K562 (cell line): ENCODE data around the gene ERP27. TPM values are rescaled to one million over a fixed set of nuclear protein-coding genes. Genes with fewer than 3 reads are reported as not detected.

Experiments used
- C11orf30 ChIP-seq: fragments of 450-650 bp; IDR thresholded peaks from 2 replicates; pipeline ENCODE4 v1.6.1; 2016; ENCODE audit warnings: low read depth, mild to moderate bottlenecking
- CAMTA2 ChIP-seq: fragments of 250-450 bp; sonication (Bioruptor Pico); conservative IDR thresholded peaks from 2 replicates; pipeline ENCODE4 v1.5.1; 2022
- CEBPB ChIP-seq: fragments of 450-650 bp; IDR thresholded peaks from 2 replicates; pipeline ENCODE4 v1.6.1; 2016; ENCODE audit warnings: missing genetic modification characterization, missing compliant biosample characterization
- CLOCK ChIP-seq: fragments of 250-450 bp; sonication (Bioruptor Pico); IDR thresholded peaks from 2 replicates; pipeline ENCODE4 v1.4.0; 2020; ENCODE audit warnings: mild to moderate bottlenecking, moderate library complexity, borderline replicate concordance
- CXXC5 ChIP-seq: fragments of 250-450 bp; sonication (Bioruptor Pico); IDR thresholded peaks from 2 replicates; pipeline ENCODE4 v1.8.0; 2022; ENCODE audit warnings: inconsistent platforms, mild to moderate bottlenecking, moderate library complexity
- FOXM1 ChIP-seq, 2 experiments: fragments of 450-650 bp in 1 of 2; sonication (generic) in 1 of 2; formaldehyde crosslinking in 1 of 2; IDR thresholded peaks; 2 replicates each; pipeline versions ENCODE4 v1.6.1 to v1.9.0; 2017 to 2022; ENCODE audit warnings: low read depth in 2 of 2, mild to moderate bottlenecking in 2 of 2, missing genetic modification reagents in 1 of 2, moderate library complexity in 1 of 2
- HMBOX1 ChIP-seq: sonication (generic); IDR thresholded peaks from 2 replicates; pipeline ENCODE4 v1.6.1; 2016
- JUND ChIP-seq, 2 experiments: IDR thresholded peaks; 2 replicates in 1 of 2; 3 replicates in 1 of 2; pipeline ENCODE4 v1.6.1; 2011; ENCODE audit warnings: borderline replicate concordance in 2 of 2, low read depth in 2 of 2, low read length in 2 of 2, improper control_type of control experiment in 1 of 2, missing biosample characterization in 1 of 2, missing genetic modification characterization in 1 of 2, missing genetic modification reagents in 1 of 2
- KDM1A ChIP-seq, 2 experiments: fragments of 450-650 bp; IDR thresholded peaks; 2 replicates each; pipeline ENCODE4 v1.6.1; 2016; ENCODE audit warnings: mild to moderate bottlenecking in 2 of 2
- KLF16 ChIP-seq: IDR thresholded peaks from 2 replicates; pipeline ENCODE4 v1.6.1; 2016; ENCODE audit warnings: antibody characterized with exemption
- NCOR1 ChIP-seq: fragments of 450-650 bp; IDR thresholded peaks from 2 replicates; pipeline ENCODE4 v1.6.1; 2016; ENCODE audit warnings: mild to moderate bottlenecking, moderate library complexity
- NFIC ChIP-seq: fragments of 450-650 bp; IDR thresholded peaks from 2 replicates; pipeline ENCODE4 v1.6.1; 2017; ENCODE audit warnings: mild to moderate bottlenecking, inconsistent platforms
- SMARCA4 ChIP-seq: fragments of 450-650 bp; IDR thresholded peaks from 2 replicates; pipeline ENCODE4 v1.6.1; 2016
- SRSF1 ChIP-seq: fragments of 200-400 bp; formaldehyde crosslinking; IDR thresholded peaks from 2 replicates; pipeline ENCODE4 v1.6.1; 2017; ENCODE audit warnings: mild to moderate bottlenecking, low read depth, low read length, moderate library complexity
- TAL1 ChIP-seq: fragments of 450-650 bp; IDR thresholded peaks from 2 replicates; pipeline ENCODE4 v1.6.1; 2016; ENCODE audit warnings: mild to moderate bottlenecking
- TEAD1 ChIP-seq, 2 experiments: fragments of 450-650 bp in 1 of 2; sonication (generic) in 1 of 2; formaldehyde crosslinking; IDR thresholded peaks; 2 replicates each; pipeline versions ENCODE4 v1.4.0 to v1.8.0; 2020 to 2022; ENCODE audit warnings: mild to moderate bottlenecking in 2 of 2, missing genetic modification reagents in 1 of 2
- TEAD4 ChIP-seq, 2 experiments: sonication (generic) in 1 of 2; formaldehyde crosslinking in 1 of 2; IDR thresholded peaks; 2 replicates each; pipeline versions ENCODE4 v1.6.1 to v1.8.0; 2012 to 2022; ENCODE audit warnings: borderline replicate concordance in 1 of 2, inconsistent platforms in 1 of 2, low read length in 1 of 2, mild to moderate bottlenecking in 1 of 2, missing genetic modification reagents in 1 of 2
- ZBTB1 ChIP-seq: sonication (generic); formaldehyde crosslinking; IDR thresholded peaks from 2 replicates; pipeline ENCODE4 v1.8.1; 2023; ENCODE audit warnings: missing genetic modification reagents, low read depth, mild to moderate bottlenecking, borderline replicate concordance
- ZBTB17 ChIP-seq: fragments of 450-650 bp; formaldehyde crosslinking; IDR thresholded peaks from 2 replicates; pipeline ENCODE4 v1.4.0; 2020; ENCODE audit warnings: mild to moderate bottlenecking
- ZMIZ1 ChIP-seq, 2 experiments: fragments of 150-350 bp in 1 of 2; IDR thresholded peaks; 2 replicates each; pipeline ENCODE4 v1.6.1; 2012 to 2016; ENCODE audit warnings: low read depth in 2 of 2, low read length in 2 of 2, mild to moderate bottlenecking in 1 of 2, moderate library complexity in 1 of 2
- ZNF316 ChIP-seq: fragments of 450-650 bp; IDR thresholded peaks from 2 replicates; pipeline ENCODE4 v1.6.1; 2016
- polyA plus RNA-seq, 8 experiments: library from polyadenylated mRNA; depleted of rRNA in 4 of 8; stranded (reverse) in 5 of 8; unstranded in 3 of 8; fragments of >200 nt; fragmentation: Nextera tagmentation in 2 of 8; fragmentation: Illumina TruSeq in 1 of 8; extraction: Ambion mirVana in 2 of 8; extraction: Trizol in 1 of 8; gene quantifications; 2 replicates each; pipeline versions ENCODE4 v1.2.1 to v1.2.3, GENCODE V29; 2011 to 2014; ENCODE audit warnings: inconsistent platforms in 1 of 8, missing spikeins in 1 of 8
- total RNA-seq, 7 experiments: library from RNA; depleted of rRNA in 6 of 7; stranded (reverse); fragments of >200 nt in 6 of 7; fragmentation: Illumina TruSeq in 2 of 7; extraction: Trizol in 2 of 7; gene quantifications; 2 replicates each; pipeline versions ENCODE4 v1.2.1 to v1.2.3, GENCODE V29; 2011 to 2021; ENCODE audit warnings: low replicate concordance in 1 of 7

Gene ERP27
- total and polyA plus RNA-seq, 9 of the 15 experiments (the other 6 are each of a cell fraction or from before 2014, with no cell fraction given) = 0.07 to 0.27 (median 0.11) TPM; not detected in 6

GRCh38 chr12:14896521-14897169 is 41.7 kb downstream of the ERP27 start (continued):
- TF ChIP-seq ZMIZ1 (IDR thresholded peaks at IDR 0.05; ENCODE audit: low read depth in 2 of 2, low read length in 2 of 2) (no peak), KDM1A (IDR thresholded peaks at IDR 0.05) (peak in 1 of 2 experiments; percentile 26; a peak in 1 of 4 replicates), ZNF316 (peak; percentile 26; the same call in 1 of the 2 replicates), CXXC5 (CRISPR knock-in tag) (peak; percentile 21; the same call in 1 of the 2 replicates), KLF16 (peak; percentile 51; the same call in 1 of the 2 replicates), NCOR1 (peak; percentile 72; the same call in 1 of the 2 replicates), SRSF1 (no peak), CEBPB (tag) (peak; percentile 24; the same call in 1 of the 2 replicates), ZBTB1 (CRISPR knock-in tag) (no peak), TEAD4 (IDR thresholded peaks at IDR 0.05; ENCODE audit: low read length) (peak; percentile 84), TEAD4 (CRISPR knock-in tag; IDR thresholded peaks at IDR 0.05; ENCODE audit: borderline replicate concordance) (no peak), ZBTB17 (CRISPR knock-in tag) (no peak), NFIC (peak; percentile 23; the same call in 1 of the 2 replicates), TEAD1 (CRISPR knock-in tag; IDR thresholded peaks at IDR 0.05) (no peak), TAL1 (peak; percentile 64; the same call in 1 of the 2 replicates), HMBOX1 (peak; percentile 74; the same call in 1 of the 2 replicates), C11orf30 (0 out of 2 replicates have a peak, but pooled peaks have one; percentile 26), CAMTA2 (CRISPR knock-in tag) (no peak), SMARCA4 (peak; percentile 44; the same call in 1 of the 2 replicates), CLOCK (CRISPR knock-in tag) (no peak), JUND (IDR thresholded peaks at IDR 0.05; ENCODE audit: borderline replicate concordance, low read depth, low read length) (peak; percentile 20; the same call in 1 of the 2 replicates), JUND (tag; IDR thresholded peaks at IDR 0.05; ENCODE audit: borderline replicate concordance, low read depth, low read length) (peak; percentile 53; the same call in 1 of the 3 replicates), FOXM1 (IDR thresholded peaks at IDR 0.05; ENCODE audit: low read depth) (peak; percentile 18; the same call in 1 of the 2 replicates), FOXM1 (CRISPR knock-in tag; IDR thresholded peaks at IDR 0.05; ENCODE audit: low read depth) (no peak)
